K562 (cell line): ENCODE data around the gene PCNX2. TPM values are rescaled to one million over a fixed set of nuclear protein-coding genes. Genes with fewer than 3 reads are reported as not detected.

Experiments used
- ATAC-seq: fragments of 200-7000 bp; cut with Tn5 transposase; 3 replicates; pipeline ENCODE4 v1.9.1; 2020; ENCODE audit warnings: moderate library complexity
- BruUV-seq: library from RNA; stranded (reverse); fragments of 400-500 nt; replicated peaks from 2 replicates; lab custom pipeline; 2021; lab: Mats Ljungman, UMichigan
- CTCF ChIA-PET: fragments of 300-600 bp; formaldehyde crosslinking; extraction: SDS; loops from one replicate; lab custom pipeline; 2021; ENCODE audit warnings: low intra/inter-chr PET ratio; lab: Yijun Ruan, JAX
- POLR2A ChIA-PET: fragments of 300-600, 350-650 bp; sonication (Branson Sonifier 250); formaldehyde crosslinking; extraction: SDS; loops from one replicate; lab custom pipeline; 2021; ENCODE audit warnings: antibody characterized with exemption, inconsistent platforms; lab: Yijun Ruan, JAX
- DNase-seq, 4 experiments: peaks; one replicate each; pipeline versions ENCODE4 v3.0.0 to v3.0.0-alpha.2; 2011 to 2018; ENCODE audit warnings: low spot score in 3 of 4, mixed read lengths in 3 of 4; ENCODE audit errors: extremely low read depth in 1 of 4
- FAIRE-seq: peaks from 2 replicates; lab custom pipeline; 2011; peaks lifted over from hg19 to GRCh38; lab: Jason Lieb, UNC
- H2AFZ ChIP-seq: 2 replicates; pipeline ENCODE4 v1.6.0; 2011; ENCODE audit warnings: low read depth, low read length, control low read depth, inconsistent platforms
- H3K27ac ChIP-seq: fragments of 200-600 bp; 3 replicates; pipeline ENCODE4 v1.8.0; 2011; ENCODE audit warnings: low read depth, mild to moderate bottlenecking, control low read depth, inconsistent platforms, low read length, moderate library complexity, mixed read lengths; ENCODE audit errors: extremely low read depth
- H3K27me3 ChIP-seq, 2 experiments: fragments of 300-600 bp in 1 of 2; 2 replicates in 1 of 2; 3 replicates in 1 of 2; pipeline versions ENCODE4 v1.6.0 to v1.8.0; 2011; ENCODE audit warnings: inconsistent platforms in 2 of 2, low read length in 2 of 2, mild to moderate bottlenecking in 1 of 2, mixed read lengths in 1 of 2, moderate library complexity in 1 of 2; ENCODE audit not compliant: control insufficient read depth in 2 of 2, insufficient read depth in 2 of 2
- H3K36me3 ChIP-seq: fragments of 300-600 bp; 3 replicates; pipeline ENCODE4 v1.8.0; 2011; ENCODE audit warnings: mild to moderate bottlenecking, low read length, inconsistent platforms; ENCODE audit not compliant: control insufficient read depth, insufficient read depth
- H3K4me1 ChIP-seq, 2 experiments: fragments of 200-600 bp in 1 of 2; replicated peaks in 1 of 2; 2 replicates in 1 of 2; 3 replicates in 1 of 2; pipeline versions ENCODE4 v1.5.1 to v1.8.0; 2011; ENCODE audit warnings: inconsistent platforms in 2 of 2, low read length in 2 of 2, mild to moderate bottlenecking in 1 of 2, mixed read lengths in 1 of 2, moderate library complexity in 1 of 2; ENCODE audit not compliant: control insufficient read depth in 2 of 2, insufficient read depth in 2 of 2
- H3K4me2 ChIP-seq: 2 replicates; pipeline ENCODE4 v1.6.1; 2011; ENCODE audit warnings: low read length, control low read depth, inconsistent platforms, mixed read lengths; ENCODE audit not compliant: insufficient read depth
- H3K4me3 ChIP-seq: fragments of 200-600 bp; sonication (generic), shearing (Covaris generic); 2 replicates; pipeline ENCODE4 v1.5.1; 2016; ENCODE audit warnings: control low read depth, inconsistent platforms
- H3K79me2 ChIP-seq: fragments of 200-600 bp; 3 replicates; pipeline ENCODE4 v1.8.0; 2011; ENCODE audit warnings: low read length, inconsistent platforms; ENCODE audit not compliant: control insufficient read depth, insufficient read depth
- H3K9ac ChIP-seq, 2 experiments: 2 replicates each; pipeline versions ENCODE4 v1.6.0 to v1.6.1; 2011; ENCODE audit warnings: low read depth in 2 of 2, low read length in 2 of 2, control low read depth in 1 of 2, inconsistent platforms in 1 of 2, mild to moderate bottlenecking in 1 of 2, mixed read lengths in 1 of 2; ENCODE audit not compliant: insufficient read depth in 1 of 2
- H3K9me1 ChIP-seq: one replicate; pipeline ENCODE4 v1.6.0; 2011; ENCODE audit warnings: inconsistent platforms, mild to moderate bottlenecking, low read length, moderate library complexity; ENCODE audit not compliant: control insufficient read depth, insufficient read depth
- H3K9me3 ChIP-seq: replicated peaks from 2 replicates; pipeline ENCODE4 v1.5.1; 2011; ENCODE audit warnings: low read depth, low read length, inconsistent platforms; ENCODE audit not compliant: control insufficient read depth, insufficient read depth
- H4K20me1 ChIP-seq: replicated peaks from 2 replicates; pipeline ENCODE4 v1.6.1; 2011; ENCODE audit warnings: low read length, inconsistent platforms, mixed read lengths; ENCODE audit not compliant: control insufficient read depth, insufficient read depth
- ESRRA ChIP-seq: fragments of 450-650 bp; IDR thresholded peaks from 2 replicates; pipeline ENCODE4 v1.6.1; 2014; ENCODE audit warnings: low read depth, mild to moderate bottlenecking, moderate library complexity, borderline replicate concordance
- FOXJ2 ChIP-seq: fragments of 200-800 bp; sonication (Bioruptor generic); IDR thresholded peaks from 2 replicates; pipeline ENCODE4 v1.6.1; 2016; ENCODE audit warnings: missing genetic modification characterization, missing compliant biosample characterization
- HNRNPUL1 ChIP-seq: fragments of 200-400 bp; formaldehyde crosslinking; IDR thresholded peaks from 2 replicates; pipeline ENCODE4 v1.6.1; 2017; ENCODE audit warnings: low read length
- HOMEZ ChIP-seq: fragments of 250-450 bp; sonication (Bioruptor Pico); IDR thresholded peaks from 2 replicates; pipeline ENCODE4 v1.4.0; 2020; ENCODE audit warnings: mild to moderate bottlenecking, moderate library complexity
- LEF1 ChIP-seq: fragments of 450-650 bp; IDR thresholded peaks from 2 replicates; pipeline ENCODE4 v1.6.1; 2016; ENCODE audit warnings: mild to moderate bottlenecking
- MBD1 ChIP-seq: fragments of 250-450 bp; sonication (Bioruptor Pico); IDR thresholded peaks from 2 replicates; pipeline ENCODE4 v1.8.0; 2022; ENCODE audit warnings: inconsistent platforms
- MCM3 ChIP-seq: fragments of 450-650 bp; IDR thresholded peaks from 2 replicates; pipeline ENCODE4 v1.6.1; 2016
- MTF1 ChIP-seq: fragments of 250-450 bp; sonication (Bioruptor Pico); IDR thresholded peaks from 2 replicates; pipeline ENCODE4 v1.9.0; 2021; ENCODE audit warnings: moderate library complexity, mild to moderate bottlenecking, inconsistent platforms, borderline replicate concordance
- SMAD3 ChIP-seq: fragments of 450-650 bp; formaldehyde crosslinking; conservative IDR thresholded peaks from 2 replicates; pipeline ENCODE4 v1.4.0; 2020; ENCODE audit warnings: mild to moderate bottlenecking
- SMAD4 ChIP-seq: fragments of 250-450 bp; sonication (Bioruptor Pico); conservative IDR thresholded peaks from 2 replicates; pipeline ENCODE4 v1.8.0; 2021; ENCODE audit warnings: inconsistent platforms, mild to moderate bottlenecking, moderate library complexity
- TBP ChIP-seq: optimal IDR thresholded peaks from 2 replicates; pipeline ENCODE3; 2011; ENCODE audit warnings: low read depth, low read length, improper control_type of control experiment
- TEAD2 ChIP-seq: fragments of 450-650 bp; IDR thresholded peaks from 2 replicates; pipeline ENCODE4 v1.6.1; 2016; ENCODE audit warnings: missing genetic modification characterization, control low read depth, missing compliant biosample characterization
- THRAP3 ChIP-seq: fragments of 450-650 bp; IDR thresholded peaks from 2 replicates; pipeline ENCODE4 v1.6.1; 2016; ENCODE audit warnings: mild to moderate bottlenecking, inconsistent platforms, borderline replicate concordance
- ZNF764 ChIP-seq: fragments of 250-450 bp; sonication (Bioruptor Pico); IDR thresholded peaks from 2 replicates; pipeline ENCODE4 v1.4.0; 2020; ENCODE audit warnings: low read depth, mild to moderate bottlenecking, moderate library complexity
- WGBS: fragments of 100-300 bp; shearing (Covaris generic); methylation state at CpG from one replicate; pipeline ENCODE4 v1.1.6; 2016; ENCODE audit warnings: low coverage, mixed read lengths; ENCODE audit not compliant: insufficient coverage; ENCODE audit errors: missing lambda C conversion rate; 5-methylcytosine and 5-hydroxymethylcytosine counted together
- in situ Hi-C: fragments of 300-500 bp; cut with MboI; formaldehyde crosslinking; loops from 4 replicates; pipeline ENCODE4 v1.15.0; 2018; ENCODE audit warnings: inconsistent platforms, mixed read lengths
- intact Hi-C: fragments of 100-400 bp; cut with micrococcal nuclease; formaldehyde crosslinking; loops from 2 replicates; pipeline ENCODE4 v1.14.2; 2022
- polyA plus RNA-seq, 8 experiments: library from polyadenylated mRNA; depleted of rRNA in 4 of 8; stranded (reverse) in 5 of 8; unstranded in 3 of 8; fragments of >200 nt; fragmentation: Nextera tagmentation in 2 of 8; fragmentation: Illumina TruSeq in 1 of 8; extraction: Ambion mirVana in 2 of 8; extraction: Trizol in 1 of 8; gene quantifications; 2 replicates each; pipeline versions ENCODE4 v1.2.1 to v1.2.3, GENCODE V29; 2011 to 2014; ENCODE audit warnings: inconsistent platforms in 1 of 8, missing spikeins in 1 of 8
- total RNA-seq, 7 experiments: library from RNA; depleted of rRNA in 6 of 7; stranded (reverse); fragments of >200 nt in 6 of 7; fragmentation: Illumina TruSeq in 2 of 7; extraction: Trizol in 2 of 7; gene quantifications; 2 replicates each; pipeline versions ENCODE4 v1.2.1 to v1.2.3, GENCODE V29; 2011 to 2021; ENCODE audit warnings: low replicate concordance in 1 of 7

PCNX2 gene
- total and polyA plus RNA-seq, 9 of the 15 experiments (the other 6 are each of a cell fraction or from before 2014, with no cell fraction given), result 0.07 to 0.33 TPM; not detected in 7

- Histone ChIP-seq H3K9me3 (no peaks in the 10 kb centered on the region), H3K9ac (no peak overlapping the region), H3K27ac (no peak overlapping the region), H3K4me2 (no peak overlapping the region), H3K36me3 (no peaks in the 10 kb centered on the region), H3K79me2 (no peaks in the 10 kb centered on the region), H3K9me1 (no peaks in the 10 kb centered on the region), H4K20me1 (no peaks in the 10 kb centered on the region), H3K4me3 (no peak overlapping the region), H3K4me1 (no peaks in the 10 kb centered on the region), H2AFZ (no peak overlapping the region), H3K27me3 (no peaks in the 10 kb centered on the region)
- 0% methylated on average over 2 of the region's 2 CpGs for WGBS
- DNase-seq, result no peak
- intact Hi-C loops (no loop called here), in situ Hi-C loops (no loop called here)
- CTCF ChIA-PET, result no interaction called here
- FAIRE-seq, result no peak
- TF ChIP-seq FOXJ2 (tag) (no peak), HOMEZ (CRISPR knock-in tag) (no peak), LEF1 (no peak), MBD1 (CRISPR knock-in tag) (no peak), MCM3 (no peak), ZNF764 (CRISPR knock-in tag) (no peak), TEAD2 (tag) (no peak), SMAD4 (CRISPR knock-in tag) (no peak), TBP (no peak), THRAP3 (no peak), HNRNPUL1 (no peak), MTF1 (CRISPR knock-in tag) (no peak), ESRRA (no peak), SMAD3 (CRISPR knock-in tag) (no peak)
- POLR2A ChIA-PET, result interaction anchor here (0.7 kb wide), 1 partner anchor 24 kb away, joined by 3 read pairs; no protein-coding TSS in a partner anchor
- ATAC-seq, result no peak
- BruUV-seq, result no TSS peak
These were observed 25.9 kb downstream of the PCNX2 start for GRCh38 chr1:233269656-233270055.
